ENCODE measurements around the gene DOK7.

DNA sequence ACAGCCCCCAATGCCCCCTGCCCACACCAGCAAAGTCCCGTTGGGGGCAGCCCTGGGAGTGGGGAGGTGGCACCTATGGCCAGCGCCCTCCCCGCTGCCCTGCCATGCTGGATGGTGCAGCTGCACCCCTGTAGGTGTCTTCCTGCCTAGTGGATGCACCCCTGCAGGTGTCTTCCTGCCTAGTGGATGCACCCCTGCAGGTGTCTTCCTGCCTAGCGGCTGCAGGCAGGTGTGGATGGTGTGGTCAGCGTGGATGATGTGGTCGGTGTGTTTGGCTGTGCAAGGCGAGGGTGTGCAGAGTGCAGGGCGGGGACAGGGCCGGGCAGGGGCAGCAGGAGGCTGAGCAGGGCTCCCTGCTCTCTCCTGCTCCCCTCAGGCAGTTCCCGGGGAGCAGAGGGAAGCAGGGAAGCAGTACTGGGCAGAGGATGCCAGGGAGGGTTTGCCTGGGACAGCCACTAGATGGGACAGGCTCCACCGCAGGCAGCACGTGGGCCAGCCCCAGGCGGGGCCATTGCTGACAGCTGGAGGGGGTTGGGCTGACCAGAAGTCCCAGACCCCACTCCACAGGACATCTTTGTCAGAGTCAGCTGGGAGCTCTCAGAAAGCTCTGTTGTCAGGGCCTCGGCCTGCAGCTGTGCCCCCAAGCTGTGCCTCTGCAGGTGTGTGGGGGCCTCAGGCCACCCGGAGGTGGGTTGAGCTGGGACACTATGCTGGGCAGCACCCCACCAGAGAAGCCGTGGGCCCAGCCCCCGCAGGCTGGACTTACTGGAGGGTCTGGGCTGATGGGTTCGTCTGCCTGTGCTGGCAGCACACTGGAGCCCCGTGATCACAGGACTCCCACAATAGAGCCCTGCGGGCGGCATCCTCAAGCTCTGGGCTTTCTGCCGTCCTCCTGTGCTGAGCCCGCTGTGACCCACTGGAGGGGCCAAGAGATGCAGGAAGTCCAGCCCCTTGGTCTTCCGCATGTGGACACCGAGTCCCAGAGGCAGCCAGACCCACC is 23.7 kb downstream of the DOK7 start:
- TF ChIP-seq, protein P1, sequence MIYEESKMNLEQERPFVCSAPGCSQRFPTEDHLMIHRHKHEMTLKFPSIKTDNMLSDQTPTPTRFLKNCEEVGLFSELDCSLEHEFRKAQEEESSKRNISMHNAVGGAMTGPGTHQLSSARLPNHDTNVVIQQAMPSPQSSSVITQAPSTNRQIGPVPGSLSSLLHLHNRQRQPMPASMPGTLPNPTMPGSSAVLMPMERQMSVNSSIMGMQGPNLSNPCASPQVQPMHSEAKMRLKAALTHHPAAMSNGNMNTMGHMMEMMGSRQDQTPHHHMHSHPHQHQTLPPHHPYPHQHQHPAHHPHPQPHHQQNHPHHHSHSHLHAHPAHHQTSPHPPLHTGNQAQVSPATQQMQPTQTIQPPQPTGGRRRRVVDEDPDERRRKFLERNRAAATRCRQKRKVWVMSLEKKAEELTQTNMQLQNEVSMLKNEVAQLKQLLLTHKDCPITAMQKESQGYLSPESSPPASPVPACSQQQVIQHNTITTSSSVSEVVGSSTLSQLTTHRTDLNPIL (CRISPR knock-in tag; IDR thresholded peaks at IDR 0.05; ENCODE audit: low read depth): no peak
- TF ChIP-seq ZC3H10 (CRISPR knock-in tag; IDR thresholded peaks at IDR 0.05) (no peak), ARNTL (CRISPR knock-in tag; IDR thresholded peaks at IDR 0.05; ENCODE audit: borderline replicate concordance, low read depth) (no peak), ZFP3 (CRISPR knock-in tag; IDR thresholded peaks at IDR 0.05) (no peak)
- TF ChIP-seq, protein P2, sequence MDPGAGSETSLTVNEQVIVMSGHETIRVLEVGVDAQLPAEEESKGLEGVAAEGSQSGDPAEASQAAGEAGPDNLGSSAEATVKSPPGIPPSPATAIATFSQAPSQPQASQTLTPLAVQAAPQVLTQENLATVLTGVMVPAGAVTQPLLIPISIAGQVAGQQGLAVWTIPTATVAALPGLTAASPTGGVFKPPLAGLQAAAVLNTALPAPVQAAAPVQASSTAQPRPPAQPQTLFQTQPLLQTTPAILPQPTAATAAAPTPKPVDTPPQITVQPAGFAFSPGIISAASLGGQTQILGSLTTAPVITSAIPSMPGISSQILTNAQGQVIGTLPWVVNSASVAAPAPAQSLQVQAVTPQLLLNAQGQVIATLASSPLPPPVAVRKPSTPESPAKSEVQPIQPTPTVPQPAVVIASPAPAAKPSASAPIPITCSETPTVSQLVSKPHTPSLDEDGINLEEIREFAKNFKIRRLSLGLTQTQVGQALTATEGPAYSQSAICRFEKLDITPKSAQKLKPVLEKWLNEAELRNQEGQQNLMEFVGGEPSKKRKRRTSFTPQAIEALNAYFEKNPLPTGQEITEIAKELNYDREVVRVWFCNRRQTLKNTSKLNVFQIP (CRISPR knock-in tag; IDR thresholded peaks at IDR 0.05; ENCODE audit: borderline replicate concordance, low read depth): no peak
- TF ChIP-seq, protein P3, sequence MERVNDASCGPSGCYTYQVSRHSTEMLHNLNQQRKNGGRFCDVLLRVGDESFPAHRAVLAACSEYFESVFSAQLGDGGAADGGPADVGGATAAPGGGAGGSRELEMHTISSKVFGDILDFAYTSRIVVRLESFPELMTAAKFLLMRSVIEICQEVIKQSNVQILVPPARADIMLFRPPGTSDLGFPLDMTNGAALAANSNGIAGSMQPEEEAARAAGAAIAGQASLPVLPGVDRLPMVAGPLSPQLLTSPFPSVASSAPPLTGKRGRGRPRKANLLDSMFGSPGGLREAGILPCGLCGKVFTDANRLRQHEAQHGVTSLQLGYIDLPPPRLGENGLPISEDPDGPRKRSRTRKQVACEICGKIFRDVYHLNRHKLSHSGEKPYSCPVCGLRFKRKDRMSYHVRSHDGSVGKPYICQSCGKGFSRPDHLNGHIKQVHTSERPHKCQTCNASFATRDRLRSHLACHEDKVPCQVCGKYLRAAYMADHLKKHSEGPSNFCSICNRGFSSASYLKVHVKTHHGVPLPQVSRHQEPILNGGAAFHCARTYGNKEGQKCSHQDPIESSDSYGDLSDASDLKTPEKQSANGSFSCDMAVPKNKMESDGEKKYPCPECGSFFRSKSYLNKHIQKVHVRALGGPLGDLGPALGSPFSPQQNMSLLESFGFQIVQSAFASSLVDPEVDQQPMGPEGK (CRISPR knock-in tag; IDR thresholded peaks at IDR 0.05; ENCODE audit: borderline replicate concordance): no peak
